Panc1 (cell line): Measurements from ENCODE around the gene SLC35C1.
"Not testable (repeated sequence)": the region's sequence is repeated elsewhere in the genome, so short reads cannot be mapped to it uniquely, and the experiment has no call there.

Experiments
- POLR2AphosphoS5 ChIP-seq: IDR thresholded peaks from 2 replicates; pipeline ENCODE4 v1.6.1; 2012; ENCODE audit warnings: mild to moderate bottlenecking, low read depth, low read length, moderate library complexity
- TF ChIP-seq, protein P1 (sequence below): fragments of 450-650 bp; IDR thresholded peaks from 2 replicates; pipeline ENCODE4 v1.5.1; 2017; ENCODE audit warnings: mild to moderate bottlenecking
- TF ChIP-seq, protein P2 (sequence below), 2 experiments: IDR thresholded peaks; 2 replicates each; pipeline ENCODE4 v1.6.1; 2011 to 2012; ENCODE audit warnings: low read depth in 2 of 2, control low read depth in 1 of 2, low read length in 1 of 2, mild to moderate bottlenecking in 1 of 2, moderate library complexity in 1 of 2; ENCODE audit not compliant: insufficient read depth in 1 of 2

DNA sequence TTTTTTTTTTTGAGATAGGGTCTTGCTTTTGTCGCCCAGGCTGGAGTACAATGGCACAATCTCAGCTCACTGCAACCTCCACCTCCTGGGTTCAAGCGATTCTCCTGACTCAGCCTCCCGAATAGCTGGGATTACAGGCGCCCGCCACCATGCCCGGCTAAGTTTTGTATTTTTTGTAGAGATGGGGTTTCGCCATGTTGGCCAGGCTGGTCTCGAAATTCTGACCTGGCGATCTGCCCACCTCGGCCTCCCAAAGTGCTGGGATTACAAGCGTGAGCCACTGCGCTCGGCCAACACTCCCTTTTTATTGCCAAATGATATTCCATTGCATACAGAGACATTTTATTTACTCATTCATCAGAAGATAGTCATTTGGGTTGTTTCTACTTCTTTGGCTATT is 35.3 kb downstream of the SLC35C1 start:
- TF ChIP-seq, protein P1, sequence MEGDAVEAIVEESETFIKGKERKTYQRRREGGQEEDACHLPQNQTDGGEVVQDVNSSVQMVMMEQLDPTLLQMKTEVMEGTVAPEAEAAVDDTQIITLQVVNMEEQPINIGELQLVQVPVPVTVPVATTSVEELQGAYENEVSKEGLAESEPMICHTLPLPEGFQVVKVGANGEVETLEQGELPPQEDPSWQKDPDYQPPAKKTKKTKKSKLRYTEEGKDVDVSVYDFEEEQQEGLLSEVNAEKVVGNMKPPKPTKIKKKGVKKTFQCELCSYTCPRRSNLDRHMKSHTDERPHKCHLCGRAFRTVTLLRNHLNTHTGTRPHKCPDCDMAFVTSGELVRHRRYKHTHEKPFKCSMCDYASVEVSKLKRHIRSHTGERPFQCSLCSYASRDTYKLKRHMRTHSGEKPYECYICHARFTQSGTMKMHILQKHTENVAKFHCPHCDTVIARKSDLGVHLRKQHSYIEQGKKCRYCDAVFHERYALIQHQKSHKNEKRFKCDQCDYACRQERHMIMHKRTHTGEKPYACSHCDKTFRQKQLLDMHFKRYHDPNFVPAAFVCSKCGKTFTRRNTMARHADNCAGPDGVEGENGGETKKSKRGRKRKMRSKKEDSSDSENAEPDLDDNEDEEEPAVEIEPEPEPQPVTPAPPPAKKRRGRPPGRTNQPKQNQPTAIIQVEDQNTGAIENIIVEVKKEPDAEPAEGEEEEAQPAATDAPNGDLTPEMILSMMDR = not testable (repeated sequence)
- TF ChIP-seq POLR2AphosphoS5 = not testable (repeated sequence)
- TF ChIP-seq, protein P2, sequence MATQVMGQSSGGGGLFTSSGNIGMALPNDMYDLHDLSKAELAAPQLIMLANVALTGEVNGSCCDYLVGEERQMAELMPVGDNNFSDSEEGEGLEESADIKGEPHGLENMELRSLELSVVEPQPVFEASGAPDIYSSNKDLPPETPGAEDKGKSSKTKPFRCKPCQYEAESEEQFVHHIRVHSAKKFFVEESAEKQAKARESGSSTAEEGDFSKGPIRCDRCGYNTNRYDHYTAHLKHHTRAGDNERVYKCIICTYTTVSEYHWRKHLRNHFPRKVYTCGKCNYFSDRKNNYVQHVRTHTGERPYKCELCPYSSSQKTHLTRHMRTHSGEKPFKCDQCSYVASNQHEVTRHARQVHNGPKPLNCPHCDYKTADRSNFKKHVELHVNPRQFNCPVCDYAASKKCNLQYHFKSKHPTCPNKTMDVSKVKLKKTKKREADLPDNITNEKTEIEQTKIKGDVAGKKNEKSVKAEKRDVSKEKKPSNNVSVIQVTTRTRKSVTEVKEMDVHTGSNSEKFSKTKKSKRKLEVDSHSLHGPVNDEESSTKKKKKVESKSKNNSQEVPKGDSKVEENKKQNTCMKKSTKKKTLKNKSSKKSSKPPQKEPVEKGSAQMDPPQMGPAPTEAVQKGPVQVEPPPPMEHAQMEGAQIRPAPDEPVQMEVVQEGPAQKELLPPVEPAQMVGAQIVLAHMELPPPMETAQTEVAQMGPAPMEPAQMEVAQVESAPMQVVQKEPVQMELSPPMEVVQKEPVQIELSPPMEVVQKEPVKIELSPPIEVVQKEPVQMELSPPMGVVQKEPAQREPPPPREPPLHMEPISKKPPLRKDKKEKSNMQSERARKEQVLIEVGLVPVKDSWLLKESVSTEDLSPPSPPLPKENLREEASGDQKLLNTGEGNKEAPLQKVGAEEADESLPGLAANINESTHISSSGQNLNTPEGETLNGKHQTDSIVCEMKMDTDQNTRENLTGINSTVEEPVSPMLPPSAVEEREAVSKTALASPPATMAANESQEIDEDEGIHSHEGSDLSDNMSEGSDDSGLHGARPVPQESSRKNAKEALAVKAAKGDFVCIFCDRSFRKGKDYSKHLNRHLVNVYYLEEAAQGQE (IDR thresholded peaks at IDR 0.05; ENCODE audit: insufficient read depth in 1 of 2, low read depth in 2 of 2, low read length in 1 of 2) = not testable (repeated sequence)
